GM12878 (cell line): ENCODE measurements around the gene LURAP1L. TPM values are rescaled to one million over a fixed set of nuclear protein-coding genes. Genes with fewer than 3 reads are reported as not detected.

Experiments used
- ATAC-seq: fragments of 200-7000 bp; cut with Tn5 transposase; 3 replicates; pipeline ENCODE4 v1.9.1; 2020; ENCODE audit warnings: mild to moderate bottlenecking, moderate library complexity
- BruUV-seq: library from RNA; stranded (reverse); fragments of 400-500 nt; replicated peaks from 2 replicates; lab custom pipeline; 2021; lab: Mats Ljungman, UMichigan
- CTCF ChIA-PET: fragments of 300-600 bp; sonication (Branson Sonifier 250); formaldehyde crosslinking; extraction: SDS; loops from one replicate; lab custom pipeline; 2021; ENCODE audit warnings: inconsistent platforms; lab: Yijun Ruan, JAX
- POLR2A ChIA-PET: fragments of 350-600 bp; formaldehyde crosslinking; extraction: SDS; loops from one replicate; lab custom pipeline; 2021; ENCODE audit warnings: inconsistent platforms; lab: Charles Lee
- RAD21 ChIA-PET: fragments of 300-600 bp; sonication (Branson Sonifier 250); formaldehyde crosslinking; loops from one replicate; lab custom pipeline; 2023; ENCODE audit warnings: antibody characterized with exemption; ENCODE audit not compliant: unreplicated experiment; lab: Charles Lee
- SMC1A ChIA-PET: fragments of 300-600 bp; sonication (Branson Sonifier 250); formaldehyde crosslinking; loops from one replicate; lab custom pipeline; 2023; ENCODE audit not compliant: unreplicated experiment, uncharacterized antibody; lab: Charles Lee
- DNase-seq: peaks from one replicate; pipeline ENCODE4 v3.0.0-alpha.2; 2011; ENCODE audit warnings: low read depth, low spot score
- FAIRE-seq: peaks from 3 replicates; lab custom pipeline; 2011; peaks lifted over from hg19 to GRCh38; lab: Jason Lieb, UNC
- H2AFZ ChIP-seq: 2 replicates; pipeline ENCODE4 v1.6.0; 2011; ENCODE audit warnings: low read depth, low read length, control low read depth; ENCODE audit not compliant: control insufficient read depth
- H3K27ac ChIP-seq: 2 replicates; pipeline ENCODE4 v1.5.1; 2011; ENCODE audit warnings: control low read depth; ENCODE audit not compliant: control insufficient read depth, insufficient read depth
- H3K27me3 ChIP-seq, 2 experiments: replicated peaks in 1 of 2; 2 replicates each; pipeline versions ENCODE4 v1.6.0 to v1.6.1; 2011; ENCODE audit warnings: low read length in 1 of 2; ENCODE audit not compliant: control insufficient read depth in 2 of 2, insufficient read depth in 2 of 2
- H3K36me3 ChIP-seq, 2 experiments: 2 replicates each; pipeline ENCODE4 v1.5.1; 2011; ENCODE audit warnings: low read length in 1 of 2; ENCODE audit not compliant: control insufficient read depth in 2 of 2, insufficient read depth in 2 of 2
- H3K4me1 ChIP-seq: 2 replicates; pipeline ENCODE4 v1.6.1; 2011; ENCODE audit warnings: mild to moderate bottlenecking, low read length, moderate library complexity, mixed read lengths; ENCODE audit not compliant: control insufficient read depth, insufficient read depth
- H3K4me2 ChIP-seq: 2 replicates; pipeline ENCODE4 v1.6.0; 2011; ENCODE audit warnings: control low read depth; ENCODE audit not compliant: control insufficient read depth, insufficient read depth
- H3K4me3 ChIP-seq: fragments of 200-600 bp; sonication (generic); 2 replicates; pipeline ENCODE4 v1.5.1; 2016
- H3K79me2 ChIP-seq: 2 replicates; pipeline ENCODE4 v1.6.0; 2011; ENCODE audit warnings: low read length; ENCODE audit not compliant: control insufficient read depth, insufficient read depth
- H3K9ac ChIP-seq: 2 replicates; pipeline ENCODE4 v1.8.0; 2011; ENCODE audit warnings: low read length, control low read depth, mixed read lengths; ENCODE audit not compliant: control insufficient read depth, insufficient read depth
- H3K9me3 ChIP-seq: replicated peaks from 3 replicates; pipeline ENCODE4 v1.5.1; 2011; ENCODE audit warnings: mild to moderate bottlenecking, low read length; ENCODE audit not compliant: control insufficient read depth, insufficient read depth
- H4K20me1 ChIP-seq: 2 replicates; pipeline ENCODE4 v1.6.0; 2011; ENCODE audit not compliant: control insufficient read depth, insufficient read depth
- BACH1 ChIP-seq: fragments of 450-650 bp; IDR thresholded peaks from 2 replicates; pipeline ENCODE4 v1.6.1; 2017; ENCODE audit warnings: mild to moderate bottlenecking, borderline replicate concordance
- CBX3 ChIP-seq: fragments of 200-600 bp; sonication (generic); IDR thresholded peaks from 2 replicates; pipeline ENCODE4 v1.6.1; 2016; ENCODE audit warnings: low read depth, borderline replicate concordance
- CHD2 ChIP-seq: IDR thresholded peaks from 2 replicates; pipeline ENCODE4 v1.6.1; 2011; ENCODE audit warnings: low read depth, low read length, improper control_type of control experiment, borderline replicate concordance
- HDAC6 ChIP-seq: fragments of 200-600 bp; sonication (generic); IDR thresholded peaks from one replicate; pipeline ENCODE4 v1.8.0; 2017; ENCODE audit warnings: antibody characterized with exemption; ENCODE audit not compliant: unreplicated experiment
- IRF4 ChIP-seq: IDR thresholded peaks from 2 replicates; pipeline ENCODE4 v1.6.1; 2011; ENCODE audit warnings: low read depth, low read length
- JUNB ChIP-seq: IDR thresholded peaks from 2 replicates; pipeline ENCODE4 v1.6.1; 2016; ENCODE audit warnings: antibody characterized with exemption, mild to moderate bottlenecking
- NFIC ChIP-seq: IDR thresholded peaks from 2 replicates; pipeline ENCODE4 v1.6.1; 2012; ENCODE audit warnings: low read depth, mild to moderate bottlenecking, inconsistent platforms, low read length, moderate library complexity
- NFYA ChIP-seq: IDR thresholded peaks from 2 replicates; pipeline ENCODE4 v1.6.1; 2011; ENCODE audit warnings: low read depth, mild to moderate bottlenecking, low read length, improper control_type of control experiment, borderline replicate concordance
- NFYB ChIP-seq: IDR thresholded peaks from 2 replicates; pipeline ENCODE4 v1.6.1; 2011; ENCODE audit warnings: low read depth, mild to moderate bottlenecking, low read length, improper control_type of control experiment, moderate library complexity; ENCODE audit not compliant: insufficient read depth
- PML ChIP-seq: IDR thresholded peaks from 2 replicates; pipeline ENCODE4 v1.6.1; 2012; ENCODE audit warnings: low read length, inconsistent platforms
- RAD21 ChIP-seq: IDR thresholded peaks from 2 replicates; pipeline ENCODE4 v1.6.1; 2011; ENCODE audit warnings: mild to moderate bottlenecking, low read depth, low read length, moderate library complexity; ENCODE audit not compliant: insufficient read depth
- STAT3 ChIP-seq: IDR thresholded peaks from 2 replicates; pipeline ENCODE4 v1.6.1; 2011; ENCODE audit warnings: low read depth, low read length, improper control_type of control experiment
- TCF3 ChIP-seq: IDR thresholded peaks from 2 replicates; pipeline ENCODE4 v1.6.1; 2012; ENCODE audit warnings: low read depth, mild to moderate bottlenecking, low read length, borderline replicate concordance; ENCODE audit not compliant: insufficient read depth
- WGBS: methylation state at CpG from one replicate; pipeline ENCODE4 v1.1.6; 2016; ENCODE audit warnings: low lambda C conversion rate; ENCODE audit not compliant: insufficient replicate concordance, insufficient coverage; ENCODE audit errors: missing lambda C conversion rate; 5-methylcytosine and 5-hydroxymethylcytosine counted together
- in situ Hi-C: fragments of 300-500 bp; cut with MboI; formaldehyde crosslinking; loops from 9 replicates; pipeline ENCODE4 v1.14.3; 2018; ENCODE audit warnings: mixed read lengths
- intact Hi-C: fragments of 100-400 bp; cut with micrococcal nuclease; formaldehyde crosslinking; loops from one replicate; pipeline ENCODE4 v1.14.2; 2022; ENCODE audit not compliant: unreplicated experiment
- polyA plus RNA-seq, 11 experiments: library from polyadenylated mRNA; depleted of rRNA in 4 of 11; unstranded in 6 of 11; stranded (reverse) in 5 of 11; fragments of >200 nt; fragmentation: Nextera tagmentation in 4 of 11; fragmentation: Illumina TruSeq in 1 of 11; extraction: Ambion mirVana in 4 of 11; extraction: Trizol in 1 of 11; gene quantifications; 1 replicate in 1 of 11; 2 replicates in 10 of 11; pipeline versions ENCODE4 v1.2.1 to v1.2.3, GENCODE V29; 2011 to 2016; ENCODE audit warnings: inconsistent platforms in 2 of 11, missing spikeins in 2 of 11, low read depth in 1 of 11
- total RNA-seq, 4 experiments: library from RNA; depleted of rRNA in 3 of 4; stranded (reverse); fragments of >200 nt in 3 of 4; fragmentation: Illumina TruSeq in 1 of 4; extraction: Trizol in 1 of 4; gene quantifications; 2 replicates each; pipeline versions ENCODE4 v1.2.1 to v1.2.3, GENCODE V29; 2013 to 2021
- TF ChIP-seq, protein P1 (sequence below): IDR thresholded peaks from 2 replicates; pipeline ENCODE4 v1.6.1; 2012; ENCODE audit warnings: improper control_type of control experiment, low read depth, low read length; ENCODE audit not compliant: insufficient replicate concordance
- TF ChIP-seq, protein P2 (sequence below): fragments of 450-650 bp; IDR thresholded peaks from 2 replicates; pipeline ENCODE4 v1.6.1; 2016; ENCODE audit warnings: mild to moderate bottlenecking, moderate library complexity, borderline replicate concordance

Gene LURAP1L
- total and polyA plus RNA-seq, 10 of the 15 experiments (the other 5 are each of a cell fraction or from before 2014, with no cell fraction given) = 0.19 to 3.7 (median 0.69) TPM

DNA sequence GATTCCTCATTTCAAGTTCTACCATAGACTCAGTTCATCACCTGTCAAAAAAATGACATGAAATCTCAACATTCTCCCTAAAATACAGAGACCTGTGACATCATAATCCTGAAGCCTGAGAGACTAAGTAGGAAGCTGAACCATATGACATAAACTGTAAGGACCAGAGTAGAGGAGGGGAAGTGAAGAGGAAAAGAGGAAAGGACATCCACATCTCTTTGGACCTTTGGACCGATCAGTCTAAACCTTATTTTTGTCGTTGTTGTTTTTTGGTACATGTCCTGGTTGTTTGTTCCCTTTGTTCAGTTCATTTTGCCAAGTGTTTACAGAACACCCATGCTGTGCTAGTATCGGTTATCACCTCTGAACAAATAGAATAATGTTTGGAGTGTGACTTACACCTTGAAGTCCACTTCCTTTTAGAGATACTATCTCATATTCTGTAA is 41.9 kb downstream of the LURAP1L start:
- H2AFZ ChIP-seq = no peak overlapping the region
- H3K27me3 ChIP-seq = no peaks in the 10 kb centered on the region
- H3K9me3 ChIP-seq = no peaks in the 10 kb centered on the region
- no peak overlapping the region for H3K4me3 ChIP-seq
- no peaks in the 10 kb centered on the region for H3K36me3 ChIP-seq
- no peaks in the 10 kb centered on the region for H3K79me2 ChIP-seq
- H3K4me1 ChIP-seq = no peaks in the 10 kb centered on the region
- no peaks in the 10 kb centered on the region for H4K20me1 ChIP-seq
- ChIA-PET SMC1A (interaction anchor here (0.9 to 2.3 kb wide), 5 partner anchors 19 to 89 kb away, joined by 3 to 18 read pairs (median 8); no protein-coding TSS in a partner anchor), POLR2A (no interaction called here), RAD21 (no interaction called here), CTCF (interaction anchor here (2.8 to 3.5 kb wide), 3 partner anchors 13 to 97 kb away, joined by 11 to 27 read pairs (median 19); partner anchors contain the start of gene LURAP1L)
- H3K4me2 ChIP-seq = no peak overlapping the region
- H3K9ac ChIP-seq = no peak overlapping the region
- DNase-seq = no peak
- in situ Hi-C loops (no loop called here), intact Hi-C loops (loop anchor here (5.0 kb wide), 1 partner anchor 271 kb away; no protein-coding TSS in a partner anchor)
- ATAC-seq = no peak
- WGBS = 18% methylated on average over 3 of the region's 3 CpGs
- BruUV-seq = no TSS peak
- no peak for FAIRE-seq
- H3K27ac ChIP-seq = no peak overlapping the region
- TF ChIP-seq, protein P1, sequence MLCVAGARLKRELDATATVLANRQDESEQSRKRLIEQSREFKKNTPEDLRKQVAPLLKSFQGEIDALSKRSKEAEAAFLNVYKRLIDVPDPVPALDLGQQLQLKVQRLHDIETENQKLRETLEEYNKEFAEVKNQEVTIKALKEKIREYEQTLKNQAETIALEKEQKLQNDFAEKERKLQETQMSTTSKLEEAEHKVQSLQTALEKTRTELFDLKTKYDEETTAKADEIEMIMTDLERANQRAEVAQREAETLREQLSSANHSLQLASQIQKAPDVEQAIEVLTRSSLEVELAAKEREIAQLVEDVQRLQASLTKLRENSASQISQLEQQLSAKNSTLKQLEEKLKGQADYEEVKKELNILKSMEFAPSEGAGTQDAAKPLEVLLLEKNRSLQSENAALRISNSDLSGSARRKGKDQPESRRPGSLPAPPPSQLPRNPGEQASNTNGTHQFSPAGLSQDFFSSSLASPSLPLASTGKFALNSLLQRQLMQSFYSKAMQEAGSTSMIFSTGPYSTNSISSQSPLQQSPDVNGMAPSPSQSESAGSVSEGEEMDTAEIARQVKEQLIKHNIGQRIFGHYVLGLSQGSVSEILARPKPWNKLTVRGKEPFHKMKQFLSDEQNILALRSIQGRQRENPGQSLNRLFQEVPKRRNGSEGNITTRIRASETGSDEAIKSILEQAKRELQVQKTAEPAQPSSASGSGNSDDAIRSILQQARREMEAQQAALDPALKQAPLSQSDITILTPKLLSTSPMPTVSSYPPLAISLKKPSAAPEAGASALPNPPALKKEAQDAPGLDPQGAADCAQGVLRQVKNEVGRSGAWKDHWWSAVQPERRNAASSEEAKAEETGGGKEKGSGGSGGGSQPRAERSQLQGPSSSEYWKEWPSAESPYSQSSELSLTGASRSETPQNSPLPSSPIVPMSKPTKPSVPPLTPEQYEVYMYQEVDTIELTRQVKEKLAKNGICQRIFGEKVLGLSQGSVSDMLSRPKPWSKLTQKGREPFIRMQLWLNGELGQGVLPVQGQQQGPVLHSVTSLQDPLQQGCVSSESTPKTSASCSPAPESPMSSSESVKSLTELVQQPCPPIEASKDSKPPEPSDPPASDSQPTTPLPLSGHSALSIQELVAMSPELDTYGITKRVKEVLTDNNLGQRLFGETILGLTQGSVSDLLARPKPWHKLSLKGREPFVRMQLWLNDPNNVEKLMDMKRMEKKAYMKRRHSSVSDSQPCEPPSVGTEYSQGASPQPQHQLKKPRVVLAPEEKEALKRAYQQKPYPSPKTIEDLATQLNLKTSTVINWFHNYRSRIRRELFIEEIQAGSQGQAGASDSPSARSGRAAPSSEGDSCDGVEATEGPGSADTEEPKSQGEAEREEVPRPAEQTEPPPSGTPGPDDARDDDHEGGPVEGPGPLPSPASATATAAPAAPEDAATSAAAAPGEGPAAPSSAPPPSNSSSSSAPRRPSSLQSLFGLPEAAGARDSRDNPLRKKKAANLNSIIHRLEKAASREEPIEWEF = no peak
- no peak for TF ChIP-seq BACH1
- no peak for TF ChIP-seq IRF4
- TF ChIP-seq PML = no peak
- TF ChIP-seq NFIC = no peak
- TF ChIP-seq CHD2 = no peak
- no peak for TF ChIP-seq TCF3
- no peak for TF ChIP-seq NFYA
- TF ChIP-seq STAT3 = no peak
- TF ChIP-seq, protein P2, sequence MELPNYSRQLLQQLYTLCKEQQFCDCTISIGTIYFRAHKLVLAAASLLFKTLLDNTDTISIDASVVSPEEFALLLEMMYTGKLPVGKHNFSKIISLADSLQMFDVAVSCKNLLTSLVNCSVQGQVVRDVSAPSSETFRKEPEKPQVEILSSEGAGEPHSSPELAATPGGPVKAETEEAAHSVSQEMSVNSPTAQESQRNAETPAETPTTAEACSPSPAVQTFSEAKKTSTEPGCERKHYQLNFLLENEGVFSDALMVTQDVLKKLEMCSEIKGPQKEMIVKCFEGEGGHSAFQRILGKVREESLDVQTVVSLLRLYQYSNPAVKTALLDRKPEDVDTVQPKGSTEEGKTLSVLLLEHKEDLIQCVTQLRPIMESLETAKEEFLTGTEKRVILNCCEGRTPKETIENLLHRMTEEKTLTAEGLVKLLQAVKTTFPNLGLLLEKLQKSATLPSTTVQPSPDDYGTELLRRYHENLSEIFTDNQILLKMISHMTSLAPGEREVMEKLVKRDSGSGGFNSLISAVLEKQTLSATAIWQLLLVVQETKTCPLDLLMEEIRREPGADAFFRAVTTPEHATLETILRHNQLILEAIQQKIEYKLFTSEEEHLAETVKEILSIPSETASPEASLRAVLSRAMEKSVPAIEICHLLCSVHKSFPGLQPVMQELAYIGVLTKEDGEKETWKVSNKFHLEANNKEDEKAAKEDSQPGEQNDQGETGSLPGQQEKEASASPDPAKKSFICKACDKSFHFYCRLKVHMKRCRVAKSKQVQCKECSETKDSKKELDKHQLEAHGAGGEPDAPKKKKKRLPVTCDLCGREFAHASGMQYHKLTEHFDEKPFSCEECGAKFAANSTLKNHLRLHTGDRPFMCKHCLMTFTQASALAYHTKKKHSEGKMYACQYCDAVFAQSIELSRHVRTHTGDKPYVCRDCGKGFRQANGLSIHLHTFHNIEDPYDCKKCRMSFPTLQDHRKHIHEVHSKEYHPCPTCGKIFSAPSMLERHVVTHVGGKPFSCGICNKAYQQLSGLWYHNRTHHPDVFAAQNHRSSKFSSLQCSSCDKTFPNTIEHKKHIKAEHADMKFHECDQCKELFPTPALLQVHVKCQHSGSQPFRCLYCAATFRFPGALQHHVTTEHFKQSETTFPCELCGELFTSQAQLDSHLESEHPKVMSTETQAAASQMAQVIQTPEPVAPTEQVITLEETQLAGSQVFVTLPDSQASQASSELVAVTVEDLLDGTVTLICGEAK = no peak
- TF ChIP-seq RAD21 = no peak
- TF ChIP-seq HDAC6 = no peak
- no peak for TF ChIP-seq NFYB
- no peak for TF ChIP-seq CBX3
- no peak for TF ChIP-seq JUNB
